ENCODE measurements around the gene TKT. TPM values are rescaled to one million over a fixed set of nuclear protein-coding genes. Genes with fewer than 3 reads are reported as not detected.

Gene TKT
- total and polyA plus RNA-seq, 2 of the 8 experiments (the other 6 are each of a cell fraction or from before 2014, with no cell fraction given): 418 to 986 TPM

DNA sequence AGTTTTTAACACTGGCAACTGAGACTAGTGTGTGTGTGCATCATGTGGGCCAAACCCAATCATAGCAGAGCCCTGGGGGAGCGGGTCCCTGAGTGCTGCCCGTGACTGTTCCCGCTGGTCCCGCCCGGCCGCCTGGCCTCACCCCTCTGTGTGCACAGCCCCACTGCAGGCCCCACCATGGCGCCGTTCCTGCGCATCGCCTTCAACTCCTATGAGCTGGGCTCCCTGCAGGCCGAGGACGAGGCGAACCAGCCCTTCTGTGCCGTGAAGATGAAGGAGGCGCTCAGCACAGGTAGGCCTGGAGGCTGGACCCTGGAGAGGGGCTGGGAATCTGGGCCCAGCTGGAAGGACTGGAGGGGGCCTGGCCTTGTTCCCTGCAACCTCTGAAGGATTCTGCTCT, 77.6 kb downstream of the TKT start:
- H2BK12ac ChIP-seq (ENCODE audit: low read depth, low read length): no peak overlapping the region
- no peak for FAIRE-seq
- no peak overlapping the region for H4K91ac ChIP-seq (replicated peaks; ENCODE audit: insufficient read length, low read length)
- 92% methylated on average over 11 of the region's 15 CpGs; no CpG with 5 or more reads in 1 of the 2 experiments for WGBS, 2 experiments (ENCODE audit: extremely low coverage in 1 of 2, insufficient coverage in 1 of 2, insufficient read length in 1 of 2, insufficient replicate concordance in 2 of 2, low coverage in 1 of 2, low lambda C conversion rate in 2 of 2, missing lambda C conversion rate in 1 of 2)
- no peak overlapping the region for H2BK5ac ChIP-seq (ENCODE audit: low read depth, low read length)
- H3K36me3 ChIP-seq (ENCODE audit: control insufficient read depth in 2 of 4, insufficient read depth in 4 of 4, low read length in 3 of 4): peaks cover 0 to 5% (median 2%) of the 10 kb centered on the region in 4 experiments; a peak in 3 of 8 replicates
- no peak overlapping the region for H3K4ac ChIP-seq (replicated peaks; ENCODE audit: insufficient read length, low read depth, low read length)
- H2BK20ac ChIP-seq (ENCODE audit: low read length): no peak overlapping the region
- H3K27ac ChIP-seq (ENCODE audit: low read depth, low read length): no peak overlapping the region
- TF ChIP-seq BACH1 (IDR thresholded peaks at IDR 0.05; ENCODE audit: low read length): no peak
- no peak for TF ChIP-seq HDAC6 (IDR thresholded peaks at IDR 0.05; ENCODE audit: low read depth, low read length)
- TF ChIP-seq JUN (IDR thresholded peaks at IDR 0.05; ENCODE audit: low read depth, low read length): no peak
- TF ChIP-seq POLR2AphosphoS5 (IDR thresholded peaks at IDR 0.05; ENCODE audit: low read depth, low read length): no peak
- TF ChIP-seq CEBPB (IDR thresholded peaks at IDR 0.05; ENCODE audit: low read depth, low read length): no peak
- no peak for TF ChIP-seq TCF12 (IDR thresholded peaks at IDR 0.05; ENCODE audit: low read depth, low read length)
- TF ChIP-seq PHF8 (conservative IDR thresholded peaks at IDR 0.05; ENCODE audit: low read depth, low read length): no peak
- no peak for TF ChIP-seq EP300 (IDR thresholded peaks at IDR 0.05; ENCODE audit: borderline replicate concordance in 1 of 2, low read depth in 2 of 2, low read length in 2 of 2)
- H3K9me3 ChIP-seq (ENCODE audit: insufficient read depth in 2 of 2, low read depth in 1 of 2, low read length in 1 of 2): no peaks in the 10 kb centered on the region
- H3K27me3 ChIP-seq (replicated peaks in 1 of 4; ENCODE audit: control insufficient read depth in 3 of 4, extremely low read depth in 1 of 4, insufficient read depth in 3 of 4, low read length in 3 of 4): no peaks in the 10 kb centered on the region
- no peak overlapping the region for H3K56ac ChIP-seq (replicated peaks; ENCODE audit: insufficient read length, low read depth, low read length)
- H2BK15ac ChIP-seq (ENCODE audit: low read length): no peak overlapping the region
- H3K79me2 ChIP-seq (ENCODE audit: control insufficient read depth in 1 of 2, insufficient read depth in 2 of 2, low read length in 2 of 2): no peaks in the 10 kb centered on the region
- no peak overlapping the region for H3K23ac ChIP-seq (ENCODE audit: insufficient read length)
- no peak overlapping the region for H2AFZ ChIP-seq (ENCODE audit: low read length)
- no peak overlapping the region for H2BK120ac ChIP-seq (replicated peaks; ENCODE audit: low read depth, low read length)
- 0 out of 2 replicates have a peak, but pooled peaks cover 8% of the 10 kb centered on the region for H3K79me1 ChIP-seq (ENCODE audit: low read depth, low read length)
- no peak overlapping the region for H2AK5ac ChIP-seq (ENCODE audit: low read depth, low read length)
- no peak overlapping the region for H3K9ac ChIP-seq (replicated peaks in 1 of 4; ENCODE audit: extremely low read depth in 1 of 4, low read depth in 3 of 4, low read length in 3 of 4)
- no peak overlapping the region for H3K18ac ChIP-seq (ENCODE audit: extremely low read depth, low read length)
- ChIA-PET POLR2A (ENCODE audit: partially characterized antibody) (interaction anchor here (1.4 kb wide), 1 partner anchor 9 kb away, joined by 5 read pairs; no protein-coding TSS in a partner anchor), CTCF (ENCODE audit: partially characterized antibody) (interaction anchor here (1.2 to 3.4 kb wide), 3 partner anchors 14 to 44 kb away, joined by 4 to 14 read pairs (median 7); no protein-coding TSS in a partner anchor)
- DNase-seq (ENCODE audit: low read depth in 1 of 2, low spot score in 2 of 2): no peak
- H4K20me1 ChIP-seq (replicated peaks in 1 of 2; ENCODE audit: control insufficient read depth in 1 of 2, insufficient read depth in 2 of 2, low read length in 2 of 2): peaks cover 0 to 8% of the 10 kb centered on the region in 2 experiments
- H3K4me1 ChIP-seq (replicated peaks in 1 of 4; ENCODE audit: control insufficient read depth in 3 of 4, insufficient read depth in 4 of 4, low read length in 3 of 4): peaks cover 0 to 3% (median 1%) of the 10 kb centered on the region in 4 experiments; a peak in 1 of 7 replicates
- H4K8ac ChIP-seq (ENCODE audit: extremely low read depth, insufficient read depth, low read length): no peak overlapping the region; the same call in 1 of the 2 replicates
- H3K14ac ChIP-seq (ENCODE audit: insufficient read length): no peak overlapping the region
- no peak overlapping the region for H3K4me2 ChIP-seq (ENCODE audit: insufficient read depth in 1 of 2, low read depth in 2 of 2, low read length in 2 of 2)
- H3K23me2 ChIP-seq (ENCODE audit: low read depth, low read length): no peaks in the 10 kb centered on the region
- H4K5ac ChIP-seq (ENCODE audit: insufficient read length, low read depth, low read length): no peak overlapping the region
- H3K4me3 ChIP-seq (ENCODE audit: extremely low read depth in 1 of 4, insufficient read depth in 2 of 4, low read depth in 3 of 4, low read length in 4 of 4): no peak overlapping the region

All from H1 (cell line).